Liver (tissue), 3 donors: ENCODE measurements around the gene PHF3.

ENCODE experiments used
- CTCF ChIP-seq: fragments of 150-350 bp; IDR thresholded peaks from 2 replicates; pipeline ENCODE4 v1.5.1; 2017; ENCODE audit warnings: improper control_type of control experiment, low read depth, low read length; ENCODE audit not compliant: missing input control
- EGR1 ChIP-seq, 2 donors: IDR thresholded peaks; 2 replicates each; pipeline ENCODE4 v1.6.1; 2016 to 2018; ENCODE audit warnings: antibody characterized with exemption in 2 of 2, low read depth in 2 of 2
- FOXA1 ChIP-seq: IDR thresholded peaks from 2 replicates; pipeline ENCODE4 v1.6.1; 2016; ENCODE audit warnings: antibody characterized with exemption
- GABPA ChIP-seq, 2 donors: IDR thresholded peaks in 1 of 2; conservative IDR thresholded peaks in 1 of 2; 2 replicates each; pipeline ENCODE4 v1.6.1; 2016; ENCODE audit warnings: antibody characterized with exemption in 2 of 2, mild to moderate bottlenecking in 1 of 2, moderate library complexity in 1 of 2
- HNF4G ChIP-seq: IDR thresholded peaks from 2 replicates; pipeline ENCODE4 v1.6.1; 2016; ENCODE audit warnings: antibody characterized with exemption
- JUND ChIP-seq, 2 donors: IDR thresholded peaks; 2 replicates each; pipeline ENCODE4 v1.6.1; 2016; ENCODE audit warnings: antibody characterized with exemption in 2 of 2
- RAD21 ChIP-seq, 2 donors: IDR thresholded peaks; 2 replicates each; pipeline ENCODE4 v1.6.1; 2016; ENCODE audit warnings: antibody characterized with exemption in 2 of 2, mild to moderate bottlenecking in 2 of 2
- REST ChIP-seq: IDR thresholded peaks from 2 replicates; pipeline ENCODE4 v1.6.1; 2016; ENCODE audit warnings: antibody characterized with exemption, mild to moderate bottlenecking
- SP1 ChIP-seq: IDR thresholded peaks from 2 replicates; pipeline ENCODE4 v1.6.1; 2018; ENCODE audit warnings: antibody characterized with exemption, mild to moderate bottlenecking
- TAF1 ChIP-seq: conservative IDR thresholded peaks from 2 replicates; pipeline ENCODE4 v1.6.1; 2016; ENCODE audit warnings: antibody characterized with exemption, mild to moderate bottlenecking
- YY1 ChIP-seq: IDR thresholded peaks from 2 replicates; pipeline ENCODE4 v1.6.1; 2016; ENCODE audit warnings: antibody characterized with exemption, mild to moderate bottlenecking
- TF ChIP-seq, protein P1 (sequence below): IDR thresholded peaks from 2 replicates; pipeline ENCODE4 v1.6.1; 2016; ENCODE audit warnings: antibody characterized with exemption
- TF ChIP-seq, protein P2 (sequence below): IDR thresholded peaks from 2 replicates; pipeline ENCODE4 v1.6.1; 2016; ENCODE audit warnings: antibody characterized with exemption
- donor health status: healthy.
- donor health status: healthy.

GRCh38 chr6:63597141-63598048 is 38.2 kb upstream of the PHF3 start:
- no peak for TF ChIP-seq CTCF
- TF ChIP-seq TAF1: no peak
- TF ChIP-seq, protein P1, sequence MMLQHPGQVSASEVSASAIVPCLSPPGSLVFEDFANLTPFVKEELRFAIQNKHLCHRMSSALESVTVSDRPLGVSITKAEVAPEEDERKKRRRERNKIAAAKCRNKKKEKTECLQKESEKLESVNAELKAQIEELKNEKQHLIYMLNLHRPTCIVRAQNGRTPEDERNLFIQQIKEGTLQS: no peak
- TF ChIP-seq EGR1 (IDR thresholded peaks at IDR 0.05; ENCODE audit: low read depth in 2 of 2): no peak
- TF ChIP-seq HNF4G: no peak
- TF ChIP-seq SP1: no peak
- TF ChIP-seq, protein P2, sequence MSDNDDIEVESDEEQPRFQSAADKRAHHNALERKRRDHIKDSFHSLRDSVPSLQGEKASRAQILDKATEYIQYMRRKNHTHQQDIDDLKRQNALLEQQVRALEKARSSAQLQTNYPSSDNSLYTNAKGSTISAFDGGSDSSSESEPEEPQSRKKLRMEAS: no peak
- no peak for TF ChIP-seq RAD21 (IDR thresholded peaks at IDR 0.05)
- TF ChIP-seq JUND (IDR thresholded peaks at IDR 0.05): no peak
- no peak for TF ChIP-seq REST
- TF ChIP-seq GABPA (IDR thresholded peaks at IDR 0.05 in 1 of 2, conservative IDR thresholded peaks at IDR 0.05 in 1 of 2): no peak
- TF ChIP-seq FOXA1: no peak
- no peak for TF ChIP-seq YY1
